Cardiac muscle cell (in vitro differentiated cells and primary cell): ENCODE data around the gene SNTB2. TPM values are rescaled to one million over a fixed set of nuclear protein-coding genes. Genes with fewer than 3 reads are reported as not detected.

Source experiments
- DNase-seq, 2 donors: peaks; one replicate each; pipeline versions ENCODE4 v3.0.0 to v3.0.0-alpha.2; 2010 to 2017; ENCODE audit warnings: low read depth in 1 of 2, low spot score in 1 of 2
- H3K27ac ChIP-seq: fragments of 200-600 bp; sonication (generic); 2 replicates; pipeline ENCODE4 v1.5.1; 2016
- H3K27me3 ChIP-seq: fragments of 200-600 bp; sonication (generic); 2 replicates; pipeline ENCODE4 v1.6.0; 2016; ENCODE audit warnings: control low read depth
- H3K36me3 ChIP-seq: fragments of 200-600 bp; sonication (generic); 2 replicates; pipeline ENCODE4 v1.5.1; 2016; ENCODE audit warnings: control low read depth
- H3K4me1 ChIP-seq: fragments of 200-600 bp; sonication (generic); 2 replicates; pipeline ENCODE4 v1.8.1; 2017; ENCODE audit warnings: low read depth, mild to moderate bottlenecking, mixed run types
- H3K4me3 ChIP-seq: fragments of 200-600 bp; sonication (generic); 2 replicates; pipeline ENCODE4 v1.5.1; 2016; ENCODE audit warnings: mild to moderate bottlenecking
- H3K9me3 ChIP-seq: fragments of 200-600 bp; sonication (generic); 2 replicates; pipeline ENCODE4 v1.5.1; 2017; ENCODE audit warnings: low read depth, mild to moderate bottlenecking, control low read depth
- polyA plus RNA-seq: library from polyadenylated mRNA; unstranded; fragments of >200 nt; fragmentation: Nextera tagmentation; extraction: Ambion mirVana; gene quantifications from 2 replicates; pipeline ENCODE4 v1.2.1, GENCODE V29; 2016
- total RNA-seq: library from RNA; depleted of rRNA; stranded (reverse); fragments of >200 nt; gene quantifications from 2 replicates; pipeline ENCODE4 v1.2.3, GENCODE V29; 2016
- TF ChIP-seq, protein P1 (sequence below): IDR thresholded peaks from 2 replicates; pipeline ENCODE4 v1.5.1; 2012; ENCODE audit warnings: low read depth, mild to moderate bottlenecking, low read length

SNTB2 gene
- total and polyA plus RNA-seq, 2 experiments from 2014 or later = 12.7 to 17.1 TPM

DNA sequence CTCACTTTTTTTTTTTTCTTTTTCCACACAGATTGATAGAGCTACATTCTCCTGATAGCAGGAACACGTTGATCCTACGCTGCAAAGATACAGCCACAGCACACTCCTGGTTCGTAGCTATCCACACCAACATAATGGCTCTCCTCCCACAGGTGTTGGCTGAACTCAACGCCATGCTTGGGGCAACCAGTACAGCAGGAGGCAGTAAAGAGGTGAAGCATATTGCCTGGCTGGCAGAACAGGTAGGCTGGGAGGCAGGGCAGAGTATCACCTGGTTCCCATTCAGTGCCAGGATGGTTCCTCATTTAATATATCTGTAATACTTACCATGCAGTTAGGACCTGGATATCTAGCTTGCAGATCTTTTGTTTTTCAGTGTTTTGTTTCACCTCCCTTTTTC is 73.1 kb downstream of the SNTB2 start:
- Histone ChIP-seq H3K27me3 (no peaks in the 10 kb centered on the region), H3K4me1 (no peaks in the 10 kb centered on the region), H3K9me3 (no peaks in the 10 kb centered on the region), H3K27ac (no peak overlapping the region), H3K4me3 (no peak overlapping the region), H3K36me3 (no peaks in the 10 kb centered on the region)
- TF ChIP-seq, protein P1, sequence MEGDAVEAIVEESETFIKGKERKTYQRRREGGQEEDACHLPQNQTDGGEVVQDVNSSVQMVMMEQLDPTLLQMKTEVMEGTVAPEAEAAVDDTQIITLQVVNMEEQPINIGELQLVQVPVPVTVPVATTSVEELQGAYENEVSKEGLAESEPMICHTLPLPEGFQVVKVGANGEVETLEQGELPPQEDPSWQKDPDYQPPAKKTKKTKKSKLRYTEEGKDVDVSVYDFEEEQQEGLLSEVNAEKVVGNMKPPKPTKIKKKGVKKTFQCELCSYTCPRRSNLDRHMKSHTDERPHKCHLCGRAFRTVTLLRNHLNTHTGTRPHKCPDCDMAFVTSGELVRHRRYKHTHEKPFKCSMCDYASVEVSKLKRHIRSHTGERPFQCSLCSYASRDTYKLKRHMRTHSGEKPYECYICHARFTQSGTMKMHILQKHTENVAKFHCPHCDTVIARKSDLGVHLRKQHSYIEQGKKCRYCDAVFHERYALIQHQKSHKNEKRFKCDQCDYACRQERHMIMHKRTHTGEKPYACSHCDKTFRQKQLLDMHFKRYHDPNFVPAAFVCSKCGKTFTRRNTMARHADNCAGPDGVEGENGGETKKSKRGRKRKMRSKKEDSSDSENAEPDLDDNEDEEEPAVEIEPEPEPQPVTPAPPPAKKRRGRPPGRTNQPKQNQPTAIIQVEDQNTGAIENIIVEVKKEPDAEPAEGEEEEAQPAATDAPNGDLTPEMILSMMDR = no peak
- no peak for DNase-seq

DNA sequence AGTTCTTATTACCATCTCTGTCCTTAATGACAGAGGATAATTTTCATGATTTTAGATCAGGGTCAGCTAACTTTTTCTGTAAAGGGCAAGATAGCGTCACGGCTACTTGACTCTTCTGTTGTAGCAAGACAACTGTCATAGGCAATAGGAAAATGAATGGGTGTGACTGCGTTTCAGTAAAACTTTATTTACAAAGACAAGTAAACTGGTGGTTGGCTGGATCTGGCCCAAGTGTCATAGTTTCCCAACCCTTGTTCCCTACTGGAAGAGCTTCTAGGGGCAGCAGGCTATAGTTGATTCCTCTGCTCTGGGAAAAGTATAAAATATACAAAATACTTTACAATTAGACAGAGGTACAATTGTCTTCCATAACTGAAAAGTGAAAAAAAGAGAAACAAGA is 73.5 kb downstream of the SNTB2 start:
- Histone ChIP-seq H3K4me1 (no peaks in the 10 kb centered on the region), H3K4me3 (no peak overlapping the region), H3K27ac (no peak overlapping the region), H3K27me3 (no peaks in the 10 kb centered on the region), H3K9me3 (no peaks in the 10 kb centered on the region), H3K36me3 (no peaks in the 10 kb centered on the region)
- TF ChIP-seq, protein P1 = no peak
- no peak for DNase-seq

DNA sequence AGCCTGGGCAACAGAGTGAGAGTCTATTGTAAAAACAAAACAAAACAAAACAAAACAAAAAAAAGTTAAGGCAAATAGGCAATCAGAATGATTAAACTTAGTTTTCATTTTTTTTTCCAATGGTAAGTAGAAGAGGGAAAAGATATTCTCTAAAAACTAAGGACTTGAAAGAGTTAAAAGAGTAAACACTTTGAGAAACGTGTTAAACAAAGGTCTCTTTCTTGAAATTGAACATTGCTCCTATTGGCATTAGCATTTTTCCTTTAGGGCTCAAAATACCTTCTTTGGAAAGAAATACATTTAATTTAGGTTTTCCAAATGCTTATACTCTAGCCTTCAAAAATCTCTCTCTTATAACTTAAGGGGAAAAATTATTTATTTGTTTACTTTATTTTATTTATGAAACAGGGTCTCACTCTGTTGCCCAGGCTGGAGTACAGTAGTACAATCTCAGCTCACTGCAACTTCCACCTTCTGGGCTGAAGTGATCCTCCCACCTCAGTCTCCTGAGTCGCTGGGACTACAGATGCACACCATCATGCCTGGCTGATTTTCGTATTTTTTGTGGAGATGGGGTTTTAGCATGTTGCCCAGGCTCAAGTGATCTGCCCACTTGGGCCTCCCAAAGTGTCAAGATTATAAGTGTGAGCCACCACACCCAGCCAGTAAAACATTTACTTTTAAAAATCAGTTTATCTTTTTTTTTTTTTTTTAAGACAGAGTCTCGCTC is 79.5 kb downstream of the SNTB2 start:
- Histone ChIP-seq H3K4me1 (no peaks in the 10 kb centered on the region), H3K36me3 (peaks cover 11% of the 10 kb centered on the region), H3K27ac (no peak overlapping the region), H3K9me3 (no peaks in the 10 kb centered on the region), H3K4me3 (no peak overlapping the region), H3K27me3 (no peaks in the 10 kb centered on the region)
- TF ChIP-seq, protein P1 = no peak
- no peak for DNase-seq

DNA sequence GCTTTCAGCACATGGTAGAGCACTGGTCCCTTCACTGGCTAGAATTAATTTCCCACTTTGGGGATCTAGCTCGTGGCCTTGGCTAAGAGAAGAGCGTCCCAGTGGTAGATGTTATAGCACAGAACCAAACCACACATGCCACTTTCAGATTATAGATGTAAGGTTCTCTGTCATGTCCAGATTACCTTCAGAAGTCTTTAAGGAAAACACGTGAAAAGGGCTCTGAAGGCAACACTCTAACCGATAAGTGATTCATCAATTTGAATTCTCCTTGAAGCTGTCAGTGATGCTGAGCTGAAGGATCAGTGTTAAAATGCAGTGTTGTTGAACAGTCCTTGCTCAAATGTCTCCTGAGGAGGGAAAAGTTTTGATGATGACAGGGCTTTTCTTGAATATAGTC is 80.7 kb downstream of the SNTB2 start:
- H3K36me3 ChIP-seq = peaks cover 15% of the 10 kb centered on the region
- H3K4me1 ChIP-seq = no peaks in the 10 kb centered on the region
- H3K4me3 ChIP-seq = no peak overlapping the region
- no peak for DNase-seq
- no peaks in the 10 kb centered on the region for H3K9me3 ChIP-seq
- no peaks in the 10 kb centered on the region for H3K27me3 ChIP-seq
- no peak overlapping the region for H3K27ac ChIP-seq
- TF ChIP-seq, protein P1 = no peak

DNA sequence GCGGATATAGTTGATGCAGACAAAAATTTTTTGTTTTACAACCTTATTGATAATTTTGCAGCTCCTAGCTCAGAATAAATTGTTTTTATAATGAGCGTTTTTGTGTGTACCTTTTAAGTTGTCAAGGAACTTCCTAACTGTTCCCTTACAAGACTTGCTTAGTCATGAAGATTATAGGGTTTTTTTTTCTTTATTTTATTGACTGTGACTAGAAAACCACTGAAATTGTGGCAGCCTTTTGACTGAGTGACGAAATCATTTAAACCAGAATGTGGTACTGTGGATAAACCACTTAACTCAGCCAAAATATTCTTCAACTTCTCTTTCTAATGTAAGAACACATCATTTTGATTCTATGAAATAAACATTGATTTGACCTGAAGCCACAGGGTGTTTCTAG is 83.4 kb downstream of the SNTB2 start:
- no peaks in the 10 kb centered on the region for H3K4me1 ChIP-seq
- H3K27me3 ChIP-seq = no peaks in the 10 kb centered on the region
- no peak overlapping the region for H3K4me3 ChIP-seq
- H3K27ac ChIP-seq = no peak overlapping the region
- H3K36me3 ChIP-seq = peaks cover 15% of the 10 kb centered on the region
- no peaks in the 10 kb centered on the region for H3K9me3 ChIP-seq
- peak in 1 of 2 donors; percentile 29 for DNase-seq
- TF ChIP-seq, protein P1 = no peak
